CD4-positive, alpha-beta T cell treated with Interleukin-17A for 1 hour (primary cell): Measurements from ENCODE around the gene NLRP11.
"Not testable (repeated sequence)": the region's sequence is repeated elsewhere in the genome, so short reads cannot be mapped to it uniquely, and the experiment has no call there.

Source experiments
- DNase-seq: peaks from one replicate; pipeline ENCODE4 v3.0.0-alpha.2; 2020

Gene NLRP11

DNA sequence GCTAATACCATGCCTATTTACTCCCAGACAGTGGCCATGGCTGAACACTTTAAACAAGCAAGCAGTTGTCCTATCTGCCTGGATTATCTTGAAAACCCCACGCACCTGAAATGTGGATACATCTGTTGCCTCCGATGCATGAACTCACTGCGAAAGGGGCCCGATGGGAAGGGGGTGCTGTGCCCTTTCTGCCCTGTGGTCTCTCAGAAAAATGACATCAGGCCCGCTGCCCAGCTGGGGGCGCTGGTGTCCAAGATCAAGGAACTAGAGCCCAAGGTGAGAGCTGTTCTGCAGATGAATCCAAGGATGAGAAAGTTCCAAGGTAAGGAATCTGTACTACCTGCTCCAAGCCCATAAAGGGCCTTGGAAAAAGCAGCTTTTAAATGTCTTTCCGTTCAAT is 54.3 kb downstream of the NLRP11 start:
- DNase-seq: no peak

GRCh38 chr19:55769632-55770031 is 62.2 kb downstream of the NLRP11 start:
- not testable (repeated sequence) for DNase-seq

- DNase-seq: not testable (repeated sequence)
These were observed 63.0 kb downstream of the NLRP11 start, which contains the start of gene RFPL4AL1 for GRCh38 chr19:55768818-55769217. RFPL4AL1 (plus strand) TSS chr19:55769118; CDS start chr19:55771805, 2,687 bp downstream.

DNA sequence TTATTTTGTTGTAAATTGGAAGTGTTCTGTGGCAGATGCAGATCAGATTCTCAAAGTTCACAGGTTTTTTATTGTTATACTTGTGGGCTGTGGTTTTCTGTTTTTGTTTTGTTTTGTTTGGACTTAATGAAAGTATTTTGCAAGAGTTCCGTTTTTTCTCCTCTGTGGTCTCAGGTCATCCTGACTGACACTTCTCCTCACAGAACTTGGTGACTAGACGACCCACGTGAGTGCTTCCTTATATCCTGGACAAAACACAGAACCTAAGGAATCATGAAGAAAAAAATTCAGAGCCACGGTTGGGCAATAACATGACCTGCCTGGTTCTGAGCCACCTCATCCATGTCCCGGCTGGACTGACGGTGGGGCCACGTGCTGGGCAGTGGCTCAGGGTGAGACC is 65.3 kb downstream of the NLRP11 start:
- DNase-seq: no peak

DNA sequence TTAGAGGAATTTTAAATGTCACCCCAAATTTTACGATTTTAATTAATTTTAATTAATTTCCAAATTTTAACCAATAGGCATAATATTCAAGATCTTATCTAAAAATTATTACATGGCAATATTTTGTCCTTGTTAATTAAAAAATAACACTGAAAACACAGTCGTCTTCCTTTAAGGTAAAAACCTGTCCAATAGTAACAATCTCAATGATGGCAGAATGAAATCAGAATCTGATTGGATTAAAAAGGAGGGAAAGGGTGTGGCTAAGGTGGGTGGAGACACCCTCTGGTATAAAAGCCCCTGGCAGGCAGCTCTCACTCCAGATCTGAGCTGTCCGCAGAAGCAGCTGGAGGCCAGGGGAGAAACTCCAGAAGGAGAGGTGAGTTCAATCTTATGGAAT is 73.0 kb downstream of the NLRP11 start, which contains the start of gene RFPL4A:
Gene RFPL4A, plus strand, starts transcription at position 301 of the 400 bp plus-strand sequence. CDS start 2,704 bp downstream, outside the sequence.
- not testable (repeated sequence) for DNase-seq

DNA sequence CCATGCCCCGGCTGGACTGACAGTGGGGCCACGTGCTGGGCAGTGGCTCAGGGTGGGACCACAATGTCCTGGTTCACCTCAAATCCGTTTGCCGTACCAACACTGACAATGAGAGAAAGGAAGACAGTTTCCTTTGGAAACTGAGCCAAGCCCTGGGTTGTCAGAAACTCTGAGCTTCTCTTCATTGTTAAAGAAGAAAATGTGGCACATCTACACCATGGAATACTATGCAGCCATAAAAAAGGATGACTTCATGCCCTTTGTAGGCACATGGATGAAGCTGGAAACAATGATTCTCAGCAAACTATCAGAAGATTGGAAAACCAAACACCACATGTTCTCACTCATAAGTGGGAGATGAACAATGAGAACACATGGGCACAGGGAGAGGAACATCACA is 75.0 kb downstream of the NLRP11 start:
- DNase-seq: not testable (repeated sequence)

- DNase-seq: no peak
These were observed 78.4 kb downstream of the NLRP11 start for GRCh38 chr19:55753401-55753800.

DNA sequence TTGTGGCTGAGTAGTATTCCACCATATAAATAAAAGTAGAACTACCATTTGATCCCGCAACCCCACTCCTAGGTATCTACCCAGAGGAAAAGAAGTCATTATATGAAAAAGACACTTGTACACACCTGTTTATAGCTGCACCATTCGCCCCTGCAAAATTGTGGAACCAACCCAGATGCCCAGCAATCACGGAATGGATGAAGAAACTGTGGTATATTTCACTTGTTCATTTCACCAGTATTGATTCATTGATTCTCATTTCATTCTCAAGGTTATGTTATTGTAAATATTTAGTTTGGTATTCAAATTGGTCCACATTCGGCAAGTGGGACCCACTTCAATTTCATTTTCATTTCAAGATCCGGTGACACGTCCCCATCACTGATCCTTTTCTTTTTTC is 81.1 kb downstream of the NLRP11 start:
- DNase-seq: no peak

DNA sequence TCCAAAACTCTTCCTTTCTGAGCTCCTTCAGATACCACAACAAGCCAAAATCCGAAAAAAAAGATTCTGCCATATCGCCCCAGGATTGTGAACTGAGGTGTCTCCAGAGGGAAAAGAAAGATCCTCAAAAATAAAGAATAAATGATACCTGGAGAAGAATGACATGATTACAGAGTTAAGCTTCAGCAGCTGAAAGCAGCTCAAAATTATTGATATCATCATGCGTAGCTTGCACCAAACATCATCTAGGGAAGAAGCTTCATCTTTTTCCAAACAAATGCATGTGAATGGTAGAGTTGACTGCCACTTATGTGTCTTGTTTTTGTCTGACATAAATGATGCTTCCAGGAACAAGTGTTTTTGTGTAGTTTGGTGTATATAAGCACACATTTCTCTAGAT is 93.5 kb downstream of the NLRP11 start, which contains the start of gene NLRP9:
Gene NLRP9, minus strand, starts transcription at position 101 of the 400 bp plus-strand sequence. Its CDS starts 28 bp downstream, at position 73.
- no peak for DNase-seq
